Measurements from ENCODE around the gene CLDN7.

CLDN7 gene

GRCh38 chr17:7292729-7293128, 30.5 kb upstream of the CLDN7 start:
- H3K4me3 ChIP-seq (ENCODE audit: insufficient read length, low read depth) = no peak overlapping the region
- peaks cover 9% of the 10 kb centered on the region for H3K4me1 ChIP-seq (ENCODE audit: insufficient read depth, insufficient read length)
- DNase-seq (ENCODE audit: low read depth, low spot score) = no peak

GRCh38 chr17:7292194-7292593, 29.9 kb upstream of the CLDN7 start:
- H3K36me3 ChIP-seq (ENCODE audit: insufficient read depth, insufficient read length, low read length) = no peaks in the 10 kb centered on the region
- TF ChIP-seq YY1 (IDR thresholded peaks at IDR 0.05; ENCODE audit: insufficient read depth, insufficient read length) (no peak), ZNF274 (IDR thresholded peaks at IDR 0.05; ENCODE audit: low read depth, low read length) (no peak), SUZ12 (IDR thresholded peaks at IDR 0.05; ENCODE audit: extremely low read depth, insufficient read depth, insufficient read length) (no peak)
- peaks cover 12% of the 10 kb centered on the region for H3K27me3 ChIP-seq (ENCODE audit: insufficient read depth, insufficient read length)
- no peak overlapping the region for H3K4me3 ChIP-seq (ENCODE audit: insufficient read length, low read depth)
- no peak overlapping the region for H3K9ac ChIP-seq (ENCODE audit: insufficient read length, low read depth)
- H3K9me3 ChIP-seq (ENCODE audit: insufficient read depth, low read length) = no peaks in the 10 kb centered on the region; the same call in 1 of the 2 replicates
- H3K4me1 ChIP-seq (ENCODE audit: insufficient read depth, insufficient read length) = peaks cover 9% of the 10 kb centered on the region
- no peak for DNase-seq (ENCODE audit: low read depth, low spot score)

More at GRCh38 chr17:7292729-7293128, 30.5 kb upstream of the CLDN7 start:
- H3K9ac ChIP-seq (ENCODE audit: insufficient read length, low read depth) = no peak overlapping the region
- TF ChIP-seq ZNF274 (IDR thresholded peaks at IDR 0.05; ENCODE audit: low read depth, low read length) (no peak), SUZ12 (IDR thresholded peaks at IDR 0.05; ENCODE audit: extremely low read depth, insufficient read depth, insufficient read length) (no peak), YY1 (IDR thresholded peaks at IDR 0.05; ENCODE audit: insufficient read depth, insufficient read length) (no peak)
- peaks cover 12% of the 10 kb centered on the region for H3K27me3 ChIP-seq (ENCODE audit: insufficient read depth, insufficient read length)
- H3K9me3 ChIP-seq (ENCODE audit: insufficient read depth, low read length) = no peaks in the 10 kb centered on the region; the same call in 1 of the 2 replicates
- no peaks in the 10 kb centered on the region for H3K36me3 ChIP-seq (ENCODE audit: insufficient read depth, insufficient read length, low read length)

- no peak for DNase-seq (ENCODE audit: low read depth, low spot score)
- Histone ChIP-seq H3K36me3 (ENCODE audit: insufficient read depth, insufficient read length, low read length) (no peaks in the 10 kb centered on the region), H3K9me3 (ENCODE audit: insufficient read depth, low read length) (no peaks in the 10 kb centered on the region; the same call in 1 of the 2 replicates), H3K27me3 (ENCODE audit: insufficient read depth, insufficient read length) (peaks cover 2% of the 10 kb centered on the region), H3K4me3 (ENCODE audit: insufficient read length, low read depth) (no peak overlapping the region), H3K9ac (ENCODE audit: insufficient read length, low read depth) (no peak overlapping the region), H3K4me1 (ENCODE audit: insufficient read depth, insufficient read length) (peaks cover 9% of the 10 kb centered on the region)
- TF ChIP-seq ZNF274 (IDR thresholded peaks at IDR 0.05; ENCODE audit: low read depth, low read length) (no peak), SUZ12 (IDR thresholded peaks at IDR 0.05; ENCODE audit: extremely low read depth, insufficient read depth, insufficient read length) (no peak), YY1 (IDR thresholded peaks at IDR 0.05; ENCODE audit: insufficient read depth, insufficient read length) (no peak)
Observed at GRCh38 chr17:7290685-7291084, 28.4 kb upstream of the CLDN7 start.

- Histone ChIP-seq H3K9ac (ENCODE audit: insufficient read length, low read depth) (no peak overlapping the region), H3K27me3 (ENCODE audit: insufficient read depth, insufficient read length) (no peaks in the 10 kb centered on the region), H3K4me3 (ENCODE audit: insufficient read length, low read depth) (no peak overlapping the region), H3K4me1 (ENCODE audit: insufficient read depth, insufficient read length) (peaks cover 9% of the 10 kb centered on the region), H3K36me3 (ENCODE audit: insufficient read depth, insufficient read length, low read length) (no peaks in the 10 kb centered on the region), H3K9me3 (ENCODE audit: insufficient read depth, low read length) (no peaks in the 10 kb centered on the region)
- no peak for DNase-seq (ENCODE audit: low read depth, low spot score)
- no peak for TF ChIP-seq YY1 (IDR thresholded peaks at IDR 0.05; ENCODE audit: insufficient read depth, insufficient read length)
- TF ChIP-seq SUZ12 (IDR thresholded peaks at IDR 0.05; ENCODE audit: extremely low read depth, insufficient read depth, insufficient read length) = no peak
- no peak for TF ChIP-seq ZNF274 (IDR thresholded peaks at IDR 0.05; ENCODE audit: low read depth, low read length)
Observed at GRCh38 chr17:7290166-7290565, 27.9 kb upstream of the CLDN7 start.

- Histone ChIP-seq H3K36me3 (ENCODE audit: insufficient read depth, insufficient read length, low read length) (no peaks in the 10 kb centered on the region), H3K9me3 (ENCODE audit: insufficient read depth, low read length) (no peaks in the 10 kb centered on the region), H3K9ac (ENCODE audit: insufficient read length, low read depth) (no peak overlapping the region), H3K4me1 (ENCODE audit: insufficient read depth, insufficient read length) (peaks cover 9% of the 10 kb centered on the region), H3K27me3 (ENCODE audit: insufficient read depth, insufficient read length) (no peaks in the 10 kb centered on the region), H3K4me3 (ENCODE audit: insufficient read length, low read depth) (no peak overlapping the region)
- no peak for DNase-seq (ENCODE audit: low read depth, low spot score)
- TF ChIP-seq ZNF274 (IDR thresholded peaks at IDR 0.05; ENCODE audit: low read depth, low read length) (no peak), SUZ12 (IDR thresholded peaks at IDR 0.05; ENCODE audit: extremely low read depth, insufficient read depth, insufficient read length) (no peak), YY1 (IDR thresholded peaks at IDR 0.05; ENCODE audit: insufficient read depth, insufficient read length) (no peak)
Observed at GRCh38 chr17:7289256-7290032, 27.2 kb upstream of the CLDN7 start.

GRCh38 chr17:7285679-7286078, 23.4 kb upstream of the CLDN7 start:
- Histone ChIP-seq H3K4me1 (ENCODE audit: insufficient read depth, insufficient read length) (no peaks in the 10 kb centered on the region), H3K9me3 (ENCODE audit: insufficient read depth, low read length) (no peaks in the 10 kb centered on the region), H3K4me3 (ENCODE audit: insufficient read length, low read depth) (no peak overlapping the region), H3K9ac (ENCODE audit: insufficient read length, low read depth) (no peak overlapping the region), H3K27me3 (ENCODE audit: insufficient read depth, insufficient read length) (peaks cover 14% of the 10 kb centered on the region), H3K36me3 (ENCODE audit: insufficient read depth, insufficient read length, low read length) (no peaks in the 10 kb centered on the region)
- TF ChIP-seq YY1 (IDR thresholded peaks at IDR 0.05; ENCODE audit: insufficient read depth, insufficient read length) (no peak), SUZ12 (IDR thresholded peaks at IDR 0.05; ENCODE audit: extremely low read depth, insufficient read depth, insufficient read length) (no peak), ZNF274 (IDR thresholded peaks at IDR 0.05; ENCODE audit: low read depth, low read length) (no peak)
- no peak for DNase-seq (ENCODE audit: low read depth, low spot score)

- peaks cover 14% of the 10 kb centered on the region for H3K27me3 ChIP-seq (ENCODE audit: insufficient read depth, insufficient read length)
- no peaks in the 10 kb centered on the region for H3K9me3 ChIP-seq (ENCODE audit: insufficient read depth, low read length)
- H3K4me1 ChIP-seq (ENCODE audit: insufficient read depth, insufficient read length) = no peaks in the 10 kb centered on the region
- H3K4me3 ChIP-seq (ENCODE audit: insufficient read length, low read depth) = no peak overlapping the region
- no peaks in the 10 kb centered on the region for H3K36me3 ChIP-seq (ENCODE audit: insufficient read depth, insufficient read length, low read length)
- no peak for TF ChIP-seq ZNF274 (IDR thresholded peaks at IDR 0.05; ENCODE audit: low read depth, low read length)
- no peak for TF ChIP-seq SUZ12 (IDR thresholded peaks at IDR 0.05; ENCODE audit: extremely low read depth, insufficient read depth, insufficient read length)
- no peak for TF ChIP-seq YY1 (IDR thresholded peaks at IDR 0.05; ENCODE audit: insufficient read depth, insufficient read length)
- no peak overlapping the region for H3K9ac ChIP-seq (ENCODE audit: insufficient read length, low read depth)
- DNase-seq (ENCODE audit: low read depth, low spot score) = no peak
Observed at GRCh38 chr17:7284911-7285310, 22.6 kb upstream of the CLDN7 start.
